Liver (tissue), 3 donors: ENCODE data around the gene LYSMD2.

ENCODE experiments used
- GABPA ChIP-seq, 2 donors: IDR thresholded peaks in 1 of 2; conservative IDR thresholded peaks in 1 of 2; 2 replicates each; pipeline ENCODE4 v1.6.1; 2016; ENCODE audit warnings: antibody characterized with exemption in 2 of 2, mild to moderate bottlenecking in 1 of 2, moderate library complexity in 1 of 2
- TAF1 ChIP-seq: conservative IDR thresholded peaks from 2 replicates; pipeline ENCODE4 v1.6.1; 2016; ENCODE audit warnings: antibody characterized with exemption, mild to moderate bottlenecking
- TF ChIP-seq, protein P1 (sequence below): fragments of 150-350 bp; IDR thresholded peaks from 2 replicates; pipeline ENCODE4 v1.5.1; 2017; ENCODE audit warnings: improper control_type of control experiment, low read depth, low read length; ENCODE audit not compliant: missing input control
- donor health status: healthy.
- donor health status: healthy.

DNA sequence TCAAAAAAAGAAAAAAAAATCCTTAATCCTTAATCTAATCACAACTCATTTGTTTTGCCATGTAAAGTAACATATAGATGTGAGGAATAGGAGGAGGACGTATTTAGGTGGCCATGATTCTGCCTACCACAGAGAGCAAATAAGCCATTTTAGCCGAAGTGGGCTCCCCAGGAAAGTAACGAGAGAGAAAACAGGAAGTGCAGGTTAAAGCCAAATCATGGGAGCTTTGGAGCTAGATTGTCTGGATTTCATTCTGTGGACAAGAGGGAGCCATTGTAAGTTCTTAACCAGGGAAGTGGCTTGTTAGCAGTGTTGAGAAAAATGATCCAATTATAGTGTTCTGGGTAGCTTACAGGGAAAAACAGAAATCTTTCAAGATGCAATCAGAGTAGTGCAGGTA lies 23.4 kb upstream of the LYSMD2 start:
- no peak for TF ChIP-seq TAF1
- TF ChIP-seq, protein P1, sequence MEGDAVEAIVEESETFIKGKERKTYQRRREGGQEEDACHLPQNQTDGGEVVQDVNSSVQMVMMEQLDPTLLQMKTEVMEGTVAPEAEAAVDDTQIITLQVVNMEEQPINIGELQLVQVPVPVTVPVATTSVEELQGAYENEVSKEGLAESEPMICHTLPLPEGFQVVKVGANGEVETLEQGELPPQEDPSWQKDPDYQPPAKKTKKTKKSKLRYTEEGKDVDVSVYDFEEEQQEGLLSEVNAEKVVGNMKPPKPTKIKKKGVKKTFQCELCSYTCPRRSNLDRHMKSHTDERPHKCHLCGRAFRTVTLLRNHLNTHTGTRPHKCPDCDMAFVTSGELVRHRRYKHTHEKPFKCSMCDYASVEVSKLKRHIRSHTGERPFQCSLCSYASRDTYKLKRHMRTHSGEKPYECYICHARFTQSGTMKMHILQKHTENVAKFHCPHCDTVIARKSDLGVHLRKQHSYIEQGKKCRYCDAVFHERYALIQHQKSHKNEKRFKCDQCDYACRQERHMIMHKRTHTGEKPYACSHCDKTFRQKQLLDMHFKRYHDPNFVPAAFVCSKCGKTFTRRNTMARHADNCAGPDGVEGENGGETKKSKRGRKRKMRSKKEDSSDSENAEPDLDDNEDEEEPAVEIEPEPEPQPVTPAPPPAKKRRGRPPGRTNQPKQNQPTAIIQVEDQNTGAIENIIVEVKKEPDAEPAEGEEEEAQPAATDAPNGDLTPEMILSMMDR = no peak
- no peak for TF ChIP-seq GABPA (IDR thresholded peaks at IDR 0.05 in 1 of 2, conservative IDR thresholded peaks at IDR 0.05 in 1 of 2)
